Right cardiac atrium (tissue), 5 donors: ENCODE results near the gene PPM1H. TPM values are rescaled to one million over a fixed set of nuclear protein-coding genes. Genes with fewer than 3 reads are reported as not detected.

Source experiments
- ATAC-seq, 2 donors: fragments of 200-7000 bp; cut with Tn5 transposase; one replicate each; pipeline versions ENCODE4 v1.8.0 to v1.9.1; 2020; ENCODE audit warnings: moderate library complexity in 2 of 2, mild to moderate bottlenecking in 1 of 2
- DNase-seq, 3 donors: peaks; one replicate each; pipeline ENCODE4 v3.0.0-alpha.2; 2020
- H3K27ac ChIP-seq: one replicate; pipeline ENCODE4 v1.5.1; 2013; ENCODE audit warnings: mild to moderate bottlenecking, low read length, control low read depth, moderate library complexity
- H3K27me3 ChIP-seq: one replicate; pipeline ENCODE4 v1.6.1; 2013; ENCODE audit not compliant: control insufficient read depth, insufficient read depth
- H3K4me1 ChIP-seq: one replicate; pipeline ENCODE4 v1.6.1; 2013; ENCODE audit warnings: low read length; ENCODE audit not compliant: control insufficient read depth, insufficient read depth
- H3K4me3 ChIP-seq: one replicate; pipeline ENCODE4 v1.5.1; 2013; ENCODE audit warnings: low read length, control low read depth
- H3K9me3 ChIP-seq: one replicate; pipeline ENCODE4 v1.6.1; 2013; ENCODE audit warnings: low read length; ENCODE audit not compliant: control insufficient read depth
- WGBS: extraction: QIAGEN DNeasy Blood & Tissue Kit; methylation state at CpG from one replicate; pipeline ENCODE4 v1.1.7; 2013; 5-methylcytosine and 5-hydroxymethylcytosine counted together
- intact Hi-C, 4 donors: fragments of 100-400 bp; cut with DNase I; formaldehyde crosslinking; loops; one replicate each; pipeline versions ENCODE4 v1.11.0 to v1.14.0; 2022 to 2023
- polyA plus RNA-seq: library from polyadenylated mRNA; stranded (reverse); fragments of 200-250 nt; gene quantifications from one replicate; pipeline ENCODE4 v1.2.3, GENCODE V29; 2013
- total RNA-seq, 4 donors: library from RNA; stranded (reverse); fragmentation: NEBNext Ultra II Directional; extraction: Animal tissue kit (Norgen Biotek cat#: 25700); gene quantifications; one replicate each; pipeline ENCODE4 v1.2.1, GENCODE V29; 2021
- donor health status: healthy with polysubstance abuse.
- donor health status: DM: no; HTN: yes; CAD: no.
- donor health status: DM: no; HTN: no; CAD: no.
- donor health status: DM: no; HTN: yes; CAD: no; lungs with severe emphysema.
- donor health status: DM: yes; HTN: yes; CAD: no.

Gene PPM1H
- total and polyA plus RNA-seq, 5 donors: 1.0 to 4.4 (median 3.5) TPM

GRCh38 chr12:62849398-62849797 lies 85.6 kb downstream of the PPM1H start:
- DNase-seq (no peak), ATAC-seq (no peak)
- WGBS: 30% methylated on average over 1 of the region's 1 CpG
- H3K4me3 ChIP-seq: no peak overlapping the region
- no peaks in the 10 kb centered on the region for H3K27me3 ChIP-seq
- peaks cover 1% of the 10 kb centered on the region for H3K4me1 ChIP-seq
- H3K27ac ChIP-seq: no peak overlapping the region
- no peaks in the 10 kb centered on the region for H3K9me3 ChIP-seq
- intact Hi-C loops: no loop called here

DNA sequence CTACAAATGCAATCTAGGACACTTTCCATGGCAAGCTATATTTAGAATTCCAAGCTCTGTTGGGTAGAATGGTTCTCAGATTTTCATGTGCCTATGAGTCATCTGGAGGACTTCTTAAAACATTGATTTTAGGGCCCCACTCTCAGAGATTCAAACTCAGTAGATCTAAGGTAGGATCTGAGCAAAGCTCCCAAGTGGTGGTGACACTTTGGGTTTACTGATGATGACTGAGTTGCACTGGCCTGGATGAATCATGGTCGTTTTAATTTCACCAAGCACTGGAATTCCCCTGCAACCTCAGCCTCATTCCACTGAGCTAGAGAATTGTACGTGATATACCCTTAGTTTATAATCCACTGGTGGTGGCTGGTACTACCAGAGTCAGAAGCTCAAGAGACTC lies 86.5 kb downstream of the PPM1H start:
- ATAC-seq (no peak), DNase-seq (no peak)
- H3K4me1 ChIP-seq: peaks cover 1% of the 10 kb centered on the region
- no peaks in the 10 kb centered on the region for H3K9me3 ChIP-seq
- 58% methylated on average over 2 of the region's 2 CpGs for WGBS
- H3K27me3 ChIP-seq: no peaks in the 10 kb centered on the region
- intact Hi-C loops: no loop called here
- no peak overlapping the region for H3K27ac ChIP-seq
- no peak overlapping the region for H3K4me3 ChIP-seq

- no peak for DNase-seq
- Histone ChIP-seq H3K27ac (no peak overlapping the region), H3K4me3 (no peak overlapping the region), H3K27me3 (no peaks in the 10 kb centered on the region), H3K9me3 (no peaks in the 10 kb centered on the region), H3K4me1 (peaks cover 1% of the 10 kb centered on the region)
- intact Hi-C loops: no loop called here
- peak in 1 of 2 donors; percentile 46 for ATAC-seq
- 65% methylated on average over 2 of the region's 2 CpGs for WGBS
Observed at GRCh38 chr12:62847709-62848108, 87.2 kb downstream of the PPM1H start.

DNA sequence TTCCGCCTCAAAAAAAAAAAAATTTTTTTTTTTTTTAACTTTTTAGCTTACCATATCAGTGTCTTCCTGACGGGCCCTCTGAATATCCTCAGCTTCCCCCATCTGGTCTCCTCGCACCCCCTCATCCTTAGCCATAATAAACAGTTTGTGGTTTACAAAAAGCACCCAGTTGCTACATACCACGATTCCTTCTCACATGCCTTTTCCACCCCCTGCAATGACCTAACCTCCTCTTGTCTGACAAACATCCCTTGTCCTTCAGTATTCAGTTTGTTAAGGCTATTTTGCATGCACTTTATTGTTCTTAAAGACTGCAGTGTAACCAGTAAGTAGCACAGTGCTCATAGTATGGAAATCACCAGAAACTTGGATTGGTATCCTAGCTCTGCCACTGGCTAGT lies 88.5 kb downstream of the PPM1H start:
- H3K27ac ChIP-seq: no peak overlapping the region
- ATAC-seq (no peak), DNase-seq (no peak)
- intact Hi-C loops: no loop called here
- no peak overlapping the region for H3K4me3 ChIP-seq
- no peaks in the 10 kb centered on the region for H3K9me3 ChIP-seq
- WGBS: 76% methylated on average over 4 of the region's 4 CpGs
- H3K4me1 ChIP-seq: peaks cover 1% of the 10 kb centered on the region
- no peaks in the 10 kb centered on the region for H3K27me3 ChIP-seq

DNA sequence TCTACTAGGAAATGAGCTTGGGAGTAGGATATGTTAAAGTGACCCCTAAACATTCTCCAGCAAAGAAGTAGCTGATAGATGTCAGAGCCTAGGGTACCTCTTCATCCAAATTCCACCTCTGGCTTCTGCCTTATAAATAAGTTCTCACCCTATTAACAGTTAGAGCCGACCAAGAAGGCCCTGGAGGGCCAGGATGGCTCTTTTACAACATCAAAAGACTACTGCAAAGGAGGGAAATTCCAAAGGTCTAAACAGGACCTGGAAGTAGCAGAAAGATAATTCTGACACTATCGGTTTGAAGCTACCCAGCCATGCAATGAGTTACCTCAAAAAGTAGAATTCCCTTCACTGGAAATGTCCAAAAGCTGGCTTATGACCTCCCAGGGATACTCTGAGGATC lies 90.0 kb downstream of the PPM1H start:
- Histone ChIP-seq H3K27me3 (no peaks in the 10 kb centered on the region), H3K27ac (no peak overlapping the region)
- intact Hi-C loops: no loop called here

DNA sequence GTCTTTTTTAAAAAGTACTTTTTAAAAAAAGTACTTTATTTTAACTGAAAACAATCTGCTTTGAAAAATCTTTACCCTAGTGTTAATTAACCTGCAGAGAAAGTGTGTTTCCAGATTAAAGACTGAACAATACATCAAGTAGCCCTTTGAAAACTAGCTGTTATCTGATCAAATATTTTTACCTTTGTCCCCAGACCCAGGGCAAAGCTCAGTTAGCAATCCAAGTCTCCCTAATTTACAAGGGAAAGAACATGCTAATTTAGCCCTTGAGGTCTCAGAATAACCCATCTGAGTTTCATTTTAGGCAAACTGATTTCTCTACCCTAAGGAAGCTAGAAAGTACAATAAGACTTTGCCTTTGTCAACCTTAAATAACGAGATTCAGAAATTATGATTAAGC lies 91.2 kb downstream of the PPM1H start:
- H3K9me3 ChIP-seq: no peaks in the 10 kb centered on the region
- no peaks in the 10 kb centered on the region for H3K27me3 ChIP-seq
- H3K27ac ChIP-seq: no peak overlapping the region
- intact Hi-C loops: no loop called here
- H3K4me3 ChIP-seq: no peak overlapping the region
- no peaks in the 10 kb centered on the region for H3K4me1 ChIP-seq
- ATAC-seq (no peak), DNase-seq (no peak)
- 40% methylated on average over 1 of the region's 1 CpG for WGBS

More for the DNA sequence above, 90.0 kb downstream of the PPM1H start:
- DNase-seq (no peak), ATAC-seq (no peak)
- Histone ChIP-seq H3K4me3 (no peak overlapping the region), H3K9me3 (no peaks in the 10 kb centered on the region), H3K4me1 (peaks cover 1% of the 10 kb centered on the region)
- 50% methylated on average over 2 of the region's 2 CpGs for WGBS

DNA sequence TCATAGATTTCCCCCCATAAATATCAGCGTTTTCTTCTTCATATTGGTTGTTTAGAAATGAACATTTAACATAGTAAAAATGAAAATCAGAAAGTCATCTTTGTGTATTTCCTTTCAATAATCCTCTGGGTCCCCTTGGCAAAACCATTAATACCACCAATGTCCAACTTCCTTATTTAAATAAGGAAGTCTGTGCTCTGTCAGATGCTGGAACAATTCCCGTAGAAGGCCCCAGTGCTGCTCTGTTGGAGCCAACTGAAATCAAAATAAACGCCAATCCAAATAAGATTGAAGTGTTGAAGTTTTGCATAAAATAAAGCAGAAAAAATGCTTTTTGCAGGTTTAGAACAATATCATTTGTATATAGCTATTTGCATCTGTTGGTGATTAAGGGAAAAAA lies 93.1 kb downstream of the PPM1H start:
- H3K9me3 ChIP-seq: no peaks in the 10 kb centered on the region
- H3K4me3 ChIP-seq: no peak overlapping the region
- 32% methylated on average over 3 of the region's 3 CpGs for WGBS
- intact Hi-C loops: no loop called here
- H3K27me3 ChIP-seq: no peaks in the 10 kb centered on the region
- no peaks in the 10 kb centered on the region for H3K4me1 ChIP-seq
- no peak overlapping the region for H3K27ac ChIP-seq
- DNase-seq (no peak), ATAC-seq (peak; percentile 54 to 75)

DNA sequence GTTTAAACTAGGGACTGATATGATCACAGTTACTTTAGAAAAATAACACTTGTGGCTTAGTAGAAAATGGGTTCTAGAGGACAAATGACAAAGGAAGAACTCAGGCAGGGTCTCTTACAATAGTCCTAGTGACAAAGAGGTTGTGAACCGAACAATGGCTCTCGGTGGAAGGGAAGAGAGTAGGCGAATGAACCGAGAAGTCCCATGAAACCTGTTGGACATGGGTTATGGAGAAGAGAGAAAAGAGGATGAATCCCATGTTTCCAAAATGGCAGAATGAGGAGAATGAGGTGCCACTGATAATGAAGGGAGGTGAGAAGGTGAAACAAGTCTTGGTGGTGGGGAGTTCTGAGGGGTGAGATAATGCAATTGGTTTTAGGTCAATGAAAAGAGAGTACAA lies 94.1 kb downstream of the PPM1H start:
- H3K4me3 ChIP-seq: no peak overlapping the region
- no peak for DNase-seq
- H3K9me3 ChIP-seq: no peaks in the 10 kb centered on the region
- no peak overlapping the region for H3K27ac ChIP-seq
- no peaks in the 10 kb centered on the region for H3K27me3 ChIP-seq
- WGBS: 98% methylated on average over 4 of the region's 4 CpGs
- no peaks in the 10 kb centered on the region for H3K4me1 ChIP-seq
- intact Hi-C loops: no loop called here
- ATAC-seq: no peak

DNA sequence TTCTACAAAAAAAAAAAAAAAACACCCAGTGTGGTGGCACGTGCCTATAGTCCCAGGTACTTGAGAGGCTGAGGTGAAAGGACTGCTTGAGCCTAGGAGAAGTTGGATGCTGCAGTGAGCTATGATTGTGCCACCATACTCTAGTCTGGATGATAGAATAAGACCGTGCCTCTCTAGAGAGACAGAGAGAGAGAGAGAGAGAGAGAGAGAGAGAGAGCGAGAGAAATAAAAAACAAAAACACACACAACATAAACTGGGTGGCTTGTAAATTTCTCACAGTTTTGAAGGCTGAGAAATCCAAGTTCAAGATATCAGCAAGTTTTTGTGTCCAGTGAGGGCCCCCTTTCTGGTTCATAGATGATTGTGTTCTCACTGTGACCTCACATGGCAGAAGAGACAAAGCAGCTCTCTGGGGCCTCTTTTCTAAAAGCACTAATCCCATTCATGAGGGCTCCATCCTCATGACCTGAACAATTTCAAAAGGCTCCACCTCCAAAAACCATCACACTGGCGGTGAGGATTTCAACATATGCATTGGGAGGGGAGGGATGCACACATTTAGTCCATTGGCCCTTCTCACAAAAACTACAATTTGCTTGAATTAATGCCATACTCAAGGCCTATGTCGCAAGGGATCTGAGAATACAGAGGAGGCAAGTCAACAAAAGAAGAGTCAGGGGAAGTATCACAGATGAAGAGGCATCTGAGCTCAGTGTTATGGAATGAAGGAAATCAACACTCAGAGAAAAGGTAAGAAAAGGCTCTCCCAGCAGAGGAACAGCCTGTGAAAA lies 94.9 kb downstream of the PPM1H start:
- H3K4me1 ChIP-seq: no peaks in the 10 kb centered on the region
- intact Hi-C loops: no loop called here
- H3K27me3 ChIP-seq: no peaks in the 10 kb centered on the region
- no peak overlapping the region for H3K4me3 ChIP-seq
- no peaks in the 10 kb centered on the region for H3K9me3 ChIP-seq
- H3K27ac ChIP-seq: no peak overlapping the region
- DNase-seq (no peak), ATAC-seq (no peak)
- 96% methylated on average over 5 of the region's 5 CpGs for WGBS

DNA sequence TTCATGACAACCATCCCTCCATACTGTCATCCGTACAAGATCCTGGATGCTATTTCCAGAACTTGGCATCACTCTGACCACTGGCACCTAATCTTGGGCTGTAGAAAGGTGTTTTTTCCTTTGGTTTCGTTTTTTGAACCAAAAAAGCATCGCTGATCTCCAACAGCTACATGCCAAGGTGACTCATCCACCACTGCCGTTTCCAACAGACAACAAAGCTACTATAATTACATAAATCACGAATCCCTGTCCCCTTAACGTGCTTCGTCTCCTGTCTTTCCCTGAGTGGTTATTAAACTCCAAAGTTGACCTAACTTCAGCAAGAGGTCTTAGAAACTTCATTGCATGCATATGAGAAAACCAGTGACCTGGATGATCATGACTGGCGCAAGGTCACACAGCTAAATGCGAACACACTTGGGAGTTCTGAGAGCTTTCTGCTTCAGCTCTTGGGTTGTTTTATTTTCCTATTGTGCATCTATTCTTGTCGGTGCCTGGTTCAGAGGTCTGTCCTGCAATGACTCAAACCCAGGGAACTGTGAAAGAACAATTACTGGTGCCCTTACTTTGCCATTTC lies 99.9 kb downstream of the PPM1H start:
- H3K4me3 ChIP-seq: no peak overlapping the region
- WGBS: 61% methylated on average over 10 of the region's 10 CpGs

DNA sequence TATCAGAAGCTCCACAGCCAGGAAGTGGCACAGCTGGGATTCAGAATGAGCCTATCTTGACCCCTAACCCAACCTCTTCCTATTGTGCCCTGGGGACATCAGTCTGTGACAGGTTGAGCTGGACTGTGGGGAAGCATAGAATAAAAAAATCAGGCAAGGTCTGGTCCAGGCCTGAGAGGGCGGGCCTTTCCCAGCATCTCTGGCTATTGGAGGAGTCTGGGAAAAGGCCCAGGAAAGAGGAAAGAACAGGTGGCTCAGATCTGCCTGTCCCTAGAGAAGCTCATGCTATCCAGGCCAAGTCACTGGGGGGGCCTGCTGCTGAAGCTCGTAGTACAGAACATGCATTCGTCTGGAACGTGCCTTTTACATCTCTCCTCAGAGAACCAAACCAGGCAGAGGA lies 100.5 kb downstream of the PPM1H start:
- ATAC-seq (peak; percentile 67 to 73), DNase-seq (peak in 1 of 3 donors; percentile 72)
- Histone ChIP-seq H3K9me3 (no peaks in the 10 kb centered on the region), H3K4me1 (peaks cover 3% of the 10 kb centered on the region), H3K27ac (no peak overlapping the region), H3K4me3 (no peak overlapping the region), H3K27me3 (no peaks in the 10 kb centered on the region)
- 65% methylated on average over 4 of the region's 4 CpGs for WGBS
- intact Hi-C loops: no loop called here

More for the DNA sequence above, 99.9 kb downstream of the PPM1H start:
- Histone ChIP-seq H3K27me3 (no peaks in the 10 kb centered on the region), H3K4me1 (peaks cover 3% of the 10 kb centered on the region), H3K9me3 (no peaks in the 10 kb centered on the region), H3K27ac (no peak overlapping the region)
- intact Hi-C loops: no loop called here
- ATAC-seq (peak in 1 of 2 donors; percentile 25), DNase-seq (no peak)
